Neural cell (in vitro differentiated cells): Measurements from ENCODE around the gene GMDS. TPM values are rescaled to one million over a fixed set of nuclear protein-coding genes. Genes with fewer than 3 reads are reported as not detected.

Experiments
- H2AFZ ChIP-seq: fragments of 200-600, 300-800 bp; sonication (generic), shearing (Covaris generic); 2 replicates; pipeline ENCODE4 v1.6.0; 2014; ENCODE audit warnings: low read depth, mild to moderate bottlenecking, antibody characterized with exemption, low read length, moderate library complexity
- H3F3A ChIP-seq: fragments of 200-600 bp; shearing (Covaris generic); 2 replicates; pipeline ENCODE4 v1.6.1; 2016; ENCODE audit warnings: mild to moderate bottlenecking, moderate library complexity, mixed read lengths, antibody characterized with exemption, low read length; ENCODE audit not compliant: insufficient read depth, poor library complexity, severe bottlenecking
- H3K27ac ChIP-seq: fragments of 200-600, 300-800 bp; sonication (generic), shearing (Covaris generic); 2 replicates; pipeline ENCODE4 v1.5.1; 2014; ENCODE audit warnings: mild to moderate bottlenecking, low read length, moderate library complexity
- H3K27me3 ChIP-seq: fragments of 300-800, 200-600 bp; sonication (generic), shearing (Covaris generic); 2 replicates; pipeline ENCODE4 v1.6.0; 2014; ENCODE audit warnings: mild to moderate bottlenecking, low read depth, low read length, moderate library complexity; ENCODE audit not compliant: insufficient read depth
- H3K36me3 ChIP-seq: fragments of 300-800, 200-600 bp; sonication (generic), shearing (Covaris generic); 2 replicates; pipeline ENCODE4 v1.5.1; 2014; ENCODE audit warnings: mild to moderate bottlenecking, antibody characterized with exemption, low read length, moderate library complexity; ENCODE audit not compliant: insufficient read depth
- H3K4me2 ChIP-seq: fragments of 300-800, 200-600 bp; sonication (generic), shearing (Covaris generic); 2 replicates; pipeline ENCODE4 v1.6.0; 2014; ENCODE audit warnings: mild to moderate bottlenecking, low read length
- H3K4me3 ChIP-seq: fragments of 300-800, 200-600 bp; sonication (generic), shearing (Covaris generic); 2 replicates; pipeline ENCODE4 v1.5.1; 2014; ENCODE audit warnings: mild to moderate bottlenecking, low read length, moderate library complexity
- H3K79me2 ChIP-seq: fragments of 200-600 bp; shearing (Covaris generic); replicated peaks from 2 replicates; pipeline ENCODE4 v1.6.0; 2014; ENCODE audit warnings: mild to moderate bottlenecking, low read length, moderate library complexity; ENCODE audit not compliant: insufficient read depth
- H3K9ac ChIP-seq: fragments of 300-800, 200-600 bp; sonication (generic), shearing (Covaris generic); 2 replicates; pipeline ENCODE4 v1.6.1; 2016; ENCODE audit warnings: mild to moderate bottlenecking, low read length, mixed read lengths
- H3K9me2 ChIP-seq: fragments of 200-600 bp; shearing (Covaris generic); 2 replicates; pipeline ENCODE4 v1.6.1; 2016; ENCODE audit warnings: mild to moderate bottlenecking, low read length, mixed read lengths; ENCODE audit not compliant: insufficient read depth
- H3K9me3 ChIP-seq: fragments of 200-600, 300-800 bp; sonication (generic), shearing (Covaris generic); 2 replicates; pipeline ENCODE4 v1.6.1; 2016; ENCODE audit warnings: mild to moderate bottlenecking, mixed run types, low read length, moderate library complexity, mixed read lengths
- H4K20me1 ChIP-seq: fragments of 200-600 bp; shearing (Covaris generic); 2 replicates; pipeline ENCODE4 v1.6.1; 2016; ENCODE audit warnings: mild to moderate bottlenecking, mixed run types; ENCODE audit not compliant: insufficient read depth
- CTCF ChIP-seq: fragments of 450-650 bp; IDR thresholded peaks from 2 replicates; pipeline ENCODE4 v1.5.1; 2014; ENCODE audit warnings: antibody characterized with exemption, mild to moderate bottlenecking, moderate library complexity; ENCODE audit not compliant: poor library complexity, severe bottlenecking
- EP300 ChIP-seq: fragments of 450-650 bp; conservative IDR thresholded peaks from 2 replicates; pipeline ENCODE4 v1.6.1; 2014; ENCODE audit warnings: antibody characterized with exemption, mild to moderate bottlenecking, moderate library complexity; ENCODE audit not compliant: poor library complexity, severe bottlenecking
- EZH2 ChIP-seq: fragments of 200-600, 300-800 bp; shearing (Covaris generic), sonication (generic); IDR thresholded peaks from 2 replicates; pipeline ENCODE4 v1.6.1; 2014; ENCODE audit warnings: antibody characterized with exemption, low read length, borderline replicate concordance, mild to moderate bottlenecking; ENCODE audit not compliant: insufficient read depth, poor library complexity, severe bottlenecking
- MXI1 ChIP-seq: fragments of 450-650 bp; conservative IDR thresholded peaks from 2 replicates; pipeline ENCODE4 v1.6.1; 2014; ENCODE audit warnings: antibody characterized with exemption, mild to moderate bottlenecking; ENCODE audit not compliant: poor library complexity, severe bottlenecking
- POLR2AphosphoS5 ChIP-seq: IDR thresholded peaks from 2 replicates; pipeline ENCODE4 v1.6.1; 2012
- RAD21 ChIP-seq: fragments of 450-650 bp; conservative IDR thresholded peaks from 2 replicates; pipeline ENCODE4 v1.6.1; 2014; ENCODE audit warnings: antibody characterized with exemption, mild to moderate bottlenecking, moderate library complexity
- REST ChIP-seq: IDR thresholded peaks from 2 replicates; pipeline ENCODE4 v1.6.1; 2012; ENCODE audit warnings: borderline replicate concordance
- SMC3 ChIP-seq: fragments of 450-650 bp; conservative IDR thresholded peaks from 2 replicates; pipeline ENCODE4 v1.6.1; 2014; ENCODE audit warnings: antibody characterized with exemption, mild to moderate bottlenecking, moderate library complexity; ENCODE audit not compliant: poor library complexity
- TAF1 ChIP-seq: IDR thresholded peaks from 2 replicates; pipeline ENCODE4 v1.6.1; 2012; ENCODE audit warnings: low read depth
- polyA plus RNA-seq: library from polyadenylated mRNA; depleted of rRNA; stranded (reverse); fragments of >200 nt; gene quantifications from 2 replicates; pipeline ENCODE4 v1.2.3, GENCODE V29; 2014

GMDS gene
- polyA plus RNA-seq, 1 donor from 2014 or later, result 11.4 TPM

- no peak overlapping the region for H3K4me3 ChIP-seq
- H3K9me3 ChIP-seq, result no peaks in the 10 kb centered on the region
- no peaks in the 10 kb centered on the region for H3K36me3 ChIP-seq
- no peak overlapping the region for H3K27ac ChIP-seq
- H3K9me2 ChIP-seq, result no peaks in the 10 kb centered on the region
- no peak for TF ChIP-seq MXI1
- no peak for TF ChIP-seq POLR2AphosphoS5
- no peak for TF ChIP-seq EZH2
- no peaks in the 10 kb centered on the region for H3F3A ChIP-seq
- H4K20me1 ChIP-seq, result no peaks in the 10 kb centered on the region
- no peak overlapping the region for H2AFZ ChIP-seq
- H3K4me2 ChIP-seq, result no peak overlapping the region
- H3K79me2 ChIP-seq, result no peaks in the 10 kb centered on the region
- no peaks in the 10 kb centered on the region for H3K27me3 ChIP-seq
- no peak overlapping the region for H3K9ac ChIP-seq
These were observed 659.7 kb downstream of the GMDS start for GRCh38 chr6:1585669-1586049.

- H3K36me3 ChIP-seq, result no peaks in the 10 kb centered on the region
- H2AFZ ChIP-seq, result no peak overlapping the region
- H3K4me3 ChIP-seq, result no peak overlapping the region
- H3K27me3 ChIP-seq, result no peaks in the 10 kb centered on the region
- no peak overlapping the region for H3K27ac ChIP-seq
- no peaks in the 10 kb centered on the region for H3K9me3 ChIP-seq
- no peaks in the 10 kb centered on the region for H3K79me2 ChIP-seq
- no peaks in the 10 kb centered on the region for H3K9me2 ChIP-seq
- no peaks in the 10 kb centered on the region for H4K20me1 ChIP-seq
- no peaks in the 10 kb centered on the region for H3F3A ChIP-seq
- TF ChIP-seq TAF1 (no peak), CTCF (no peak), MXI1 (no peak), RAD21 (no peak), POLR2AphosphoS5 (no peak), REST (no peak), SMC3 (no peak), EZH2 (no peak), EP300 (no peak)
- no peak overlapping the region for H3K9ac ChIP-seq
- no peak overlapping the region for H3K4me2 ChIP-seq
These were observed 660.3 kb downstream of the GMDS start for GRCh38 chr6:1584996-1585668.
